Measurements from ENCODE around the gene PAFAH2. TPM values are rescaled to one million over a fixed set of nuclear protein-coding genes. Genes with fewer than 3 reads are reported as not detected.

The PAFAH2 gene
- total RNA-seq, 1 donor from 2014 or later: 22.6 TPM

- ATAC-seq (no peak), DNase-seq (no peak)
- Histone ChIP-seq H3K4me3 (no peak overlapping the region), H3K9me3 (no peaks in the 10 kb centered on the region), H3K4me1 (peaks cover 7% of the 10 kb centered on the region), H3K27ac (no peak overlapping the region), H3K27me3 (no peaks in the 10 kb centered on the region), H3K36me3 (no peaks in the 10 kb centered on the region)
- intact Hi-C loops (cut with DNase I): no loop called here
- TF ChIP-seq, protein P1, sequence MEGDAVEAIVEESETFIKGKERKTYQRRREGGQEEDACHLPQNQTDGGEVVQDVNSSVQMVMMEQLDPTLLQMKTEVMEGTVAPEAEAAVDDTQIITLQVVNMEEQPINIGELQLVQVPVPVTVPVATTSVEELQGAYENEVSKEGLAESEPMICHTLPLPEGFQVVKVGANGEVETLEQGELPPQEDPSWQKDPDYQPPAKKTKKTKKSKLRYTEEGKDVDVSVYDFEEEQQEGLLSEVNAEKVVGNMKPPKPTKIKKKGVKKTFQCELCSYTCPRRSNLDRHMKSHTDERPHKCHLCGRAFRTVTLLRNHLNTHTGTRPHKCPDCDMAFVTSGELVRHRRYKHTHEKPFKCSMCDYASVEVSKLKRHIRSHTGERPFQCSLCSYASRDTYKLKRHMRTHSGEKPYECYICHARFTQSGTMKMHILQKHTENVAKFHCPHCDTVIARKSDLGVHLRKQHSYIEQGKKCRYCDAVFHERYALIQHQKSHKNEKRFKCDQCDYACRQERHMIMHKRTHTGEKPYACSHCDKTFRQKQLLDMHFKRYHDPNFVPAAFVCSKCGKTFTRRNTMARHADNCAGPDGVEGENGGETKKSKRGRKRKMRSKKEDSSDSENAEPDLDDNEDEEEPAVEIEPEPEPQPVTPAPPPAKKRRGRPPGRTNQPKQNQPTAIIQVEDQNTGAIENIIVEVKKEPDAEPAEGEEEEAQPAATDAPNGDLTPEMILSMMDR (IDR thresholded peaks at IDR 0.05): no peak
These were observed 70.9 kb downstream of the PAFAH2 start for GRCh38 chr1:25926731-25927496.

DNA sequence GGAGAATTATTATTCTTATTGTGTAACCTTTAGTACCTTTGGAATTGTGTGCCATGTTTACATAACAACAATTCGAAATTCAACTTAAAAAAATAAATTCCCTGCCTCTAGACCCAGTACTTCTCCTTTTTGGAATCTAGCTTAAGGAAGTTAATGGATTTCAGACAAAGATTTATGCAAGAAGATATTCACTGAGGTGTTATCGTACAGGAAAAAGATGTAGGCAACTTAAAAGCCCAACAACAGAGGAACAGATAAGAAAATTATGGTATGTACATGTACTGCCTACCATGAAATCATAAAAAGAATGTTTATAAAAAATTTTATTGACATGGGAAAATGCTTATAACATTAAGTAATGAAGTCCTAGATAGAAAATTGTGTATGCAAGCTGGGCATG is 73.4 kb downstream of the PAFAH2 start:
- Histone ChIP-seq H3K36me3 (no peaks in the 10 kb centered on the region), H3K27me3 (no peaks in the 10 kb centered on the region), H3K9me3 (no peaks in the 10 kb centered on the region), H3K4me1 (peaks cover 8% of the 10 kb centered on the region), H3K27ac (no peak overlapping the region), H3K4me3 (no peak overlapping the region)
- DNase-seq (no peak), ATAC-seq (no peak)
- TF ChIP-seq, protein P1 (IDR thresholded peaks at IDR 0.05): no peak
- intact Hi-C loops (cut with DNase I): no loop called here

- DNase-seq (peak; percentile 78), ATAC-seq (peak; percentile 78)
- H3K4me3 ChIP-seq: peak overlapping the region; percentile 56
- no peaks in the 10 kb centered on the region for H3K27me3 ChIP-seq
- no peaks in the 10 kb centered on the region for H3K36me3 ChIP-seq
- TF ChIP-seq, protein P1 (IDR thresholded peaks at IDR 0.05): no peak
- H3K4me1 ChIP-seq: peaks cover 8% of the 10 kb centered on the region
- H3K27ac ChIP-seq: peak overlapping the region; percentile 86
- intact Hi-C loops (cut with DNase I): no loop called here
- H3K9me3 ChIP-seq: no peaks in the 10 kb centered on the region
These were observed 74.8 kb downstream of the PAFAH2 start for GRCh38 chr1:25922971-25923552.

DNA sequence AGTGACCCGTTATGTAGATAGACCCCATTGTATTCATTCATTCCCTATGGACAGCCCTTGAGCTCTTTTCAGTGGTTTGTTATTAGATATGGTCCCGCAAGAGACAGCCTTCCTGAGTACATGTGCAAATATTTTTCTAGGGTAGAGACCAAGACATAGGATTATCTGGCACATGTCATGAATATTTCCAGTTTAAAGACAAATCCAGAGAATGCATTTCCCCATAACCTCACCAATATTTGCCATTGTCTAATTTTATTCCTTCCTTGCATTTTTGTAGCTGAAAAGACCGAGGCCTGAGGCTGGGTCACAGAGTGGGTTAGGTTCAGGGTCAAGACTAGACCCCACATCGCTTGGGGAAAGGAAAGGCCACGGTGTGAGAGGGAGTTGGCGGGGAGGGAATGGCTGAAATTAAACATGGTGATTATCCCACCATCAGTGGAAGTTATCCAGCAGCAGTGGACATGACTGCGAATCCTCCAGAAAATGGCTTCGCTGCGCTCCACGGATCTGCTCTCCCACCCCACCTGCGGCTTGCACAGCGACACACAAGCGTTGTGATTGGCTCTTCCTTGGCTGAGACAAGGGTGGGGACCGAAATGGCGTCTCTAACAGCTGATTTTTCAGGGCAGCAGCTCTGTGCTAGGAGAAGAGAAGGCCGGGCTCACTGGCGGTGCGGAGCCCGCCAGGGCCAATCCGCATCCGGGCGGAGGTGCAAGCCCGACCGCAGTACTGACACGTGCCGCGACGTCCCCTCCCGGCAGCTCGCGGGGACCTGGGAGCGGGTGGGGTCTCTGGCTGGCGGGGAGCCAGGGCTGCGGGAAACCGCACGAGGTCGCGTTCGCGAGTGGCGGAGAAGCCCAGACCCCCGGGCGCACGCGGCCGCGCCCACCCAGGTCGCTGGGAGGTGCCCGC is 75.5 kb downstream of the PAFAH2 start:
- TF ChIP-seq, protein P1 (IDR thresholded peaks at IDR 0.05): no peak
- Histone ChIP-seq H3K9me3 (no peaks in the 10 kb centered on the region), H3K4me1 (peaks cover 8% of the 10 kb centered on the region), H3K27ac (peak overlapping the region; percentile 86), H3K27me3 (no peaks in the 10 kb centered on the region), H3K36me3 (no peaks in the 10 kb centered on the region), H3K4me3 (peak overlapping the region; percentile 56)
- peak; percentile 78 for DNase-seq
- peak; percentile 87 for ATAC-seq
- intact Hi-C loops (cut with DNase I): no loop called here

DNA sequence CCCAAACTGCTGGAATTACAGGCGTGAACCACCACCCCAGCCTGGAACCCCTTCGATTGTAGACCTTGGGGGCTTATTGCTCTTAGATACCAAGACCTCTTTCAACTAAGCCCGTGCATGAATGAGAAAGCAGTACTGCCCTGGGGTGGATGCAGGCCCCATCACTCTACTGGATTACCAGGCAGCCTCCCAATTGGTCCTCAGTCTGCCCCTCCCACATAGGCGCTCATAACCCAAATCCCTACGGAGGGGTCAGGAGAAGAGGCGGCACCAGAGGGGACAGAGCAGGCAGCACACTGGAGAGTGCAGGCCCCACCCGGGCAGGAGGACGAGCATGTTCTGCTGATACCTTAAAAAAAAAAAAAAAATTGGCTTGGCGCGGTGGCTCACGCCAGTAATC is 79.2 kb downstream of the PAFAH2 start:
- Histone ChIP-seq H3K4me1 (peaks cover 8% of the 10 kb centered on the region), H3K4me3 (no peak overlapping the region), H3K9me3 (no peaks in the 10 kb centered on the region), H3K36me3 (no peaks in the 10 kb centered on the region), H3K27me3 (no peaks in the 10 kb centered on the region), H3K27ac (no peak overlapping the region)
- TF ChIP-seq, protein P1 (IDR thresholded peaks at IDR 0.05): no peak
- intact Hi-C loops (cut with DNase I): no loop called here
- ATAC-seq (no peak), DNase-seq (no peak)

Measured in upper lobe of right lung (tissue), 1 donor.